NCI-H2107 treated with DMSO at 0.1 percent for 48 hours (cell line): ENCODE results near the gene AKAIN1.

Source experiments
- DNase-seq: peaks from one replicate; lab custom pipeline; 2025; ENCODE audit not compliant: unreplicated experiment; lab: John Stamatoyannopoulos, UW

AKAIN1 gene

GRCh38 chr18:5197032-5197434, at the start of gene AKAIN1:
TSS of gene AKAIN1 (minus strand) at chr18:5197257. CDS start at chr18:5197053, 204 bp downstream.
- no peak for DNase-seq

GRCh38 chr18:5244941-5245340, 47.9 kb upstream of the AKAIN1 start:
- DNase-seq, result no peak

- no peak for DNase-seq
Measured at GRCh38 chr18:5239447-5239846, 42.4 kb upstream of the AKAIN1 start.

- DNase-seq, result no peak
Measured at GRCh38 chr18:5238371-5238976, 41.4 kb upstream of the AKAIN1 start.

GRCh38 chr18:5237723-5238370, 40.8 kb upstream of the AKAIN1 start:
- DNase-seq, result no peak

GRCh38 chr18:5237083-5237722, 40.1 kb upstream of the AKAIN1 start:
- peak; percentile 15 for DNase-seq

- no peak for DNase-seq
Measured at GRCh38 chr18:5214583-5215351, 17.7 kb upstream of the AKAIN1 start.

GRCh38 chr18:5207471-5208150, 10.6 kb upstream of the AKAIN1 start:
- DNase-seq, result no peak

- DNase-seq, result no peak
Measured at GRCh38 chr18:5198311-5198710, 1.3 kb upstream of the AKAIN1 start.

- DNase-seq, result no peak
Measured at GRCh38 chr18:5197461-5197860, 404 bp upstream of the AKAIN1 start.

GRCh38 chr18:5196253-5197031, 615 bp downstream of the AKAIN1 start:
- no peak for DNase-seq

GRCh38 chr18:5195656-5196055, 1.4 kb downstream of the AKAIN1 start:
- no peak for DNase-seq

GRCh38 chr18:5180254-5180653, 16.8 kb downstream of the AKAIN1 start:
- no peak for DNase-seq

GRCh38 chr18:5178519-5178918, 18.5 kb downstream of the AKAIN1 start:
- no peak for DNase-seq

GRCh38 chr18:5175378-5175777, 21.7 kb downstream of the AKAIN1 start:
- no peak for DNase-seq

- DNase-seq, result no peak
Measured at GRCh38 chr18:5173646-5174045, 23.4 kb downstream of the AKAIN1 start.

GRCh38 chr18:5173236-5173635, 23.8 kb downstream of the AKAIN1 start:
- DNase-seq, result no peak

- no peak for DNase-seq
Measured at GRCh38 chr18:5167831-5168230, 29.2 kb downstream of the AKAIN1 start.

GRCh38 chr18:5166606-5167280, 30.3 kb downstream of the AKAIN1 start:
- no peak for DNase-seq

GRCh38 chr18:5164903-5165302, 32.2 kb downstream of the AKAIN1 start:
- no peak for DNase-seq
